ENCODE data around the gene GNG10.

The GNG10 gene

DNA sequence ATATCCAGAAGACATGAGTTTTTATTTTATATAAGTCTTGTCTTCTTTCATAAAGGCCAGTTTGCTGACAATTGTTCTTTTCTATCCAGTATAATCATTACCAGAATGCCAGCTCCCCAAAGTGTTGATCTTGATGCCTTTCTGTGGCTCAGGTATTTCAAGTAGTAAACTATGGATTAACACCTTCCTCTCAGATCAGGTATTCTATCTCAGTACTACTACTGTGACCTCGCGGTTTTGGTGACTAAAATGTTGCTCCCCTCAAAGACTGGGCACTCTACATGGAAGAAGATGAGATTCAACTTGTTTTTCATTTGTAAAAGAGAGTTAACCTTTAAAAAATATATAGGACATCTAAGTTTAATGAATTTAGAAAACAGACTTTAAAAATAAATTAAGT, 58.1 kb downstream of the GNG10 start:
- Histone ChIP-seq H3K36me3 (ENCODE audit: insufficient read depth, low read length) (no peaks in the 10 kb centered on the region), H3K9ac (ENCODE audit: insufficient read length) (no peak overlapping the region), H3K27ac (no peak overlapping the region), H3K4me3 (no peak overlapping the region), H3K9me3 (ENCODE audit: low read depth, low read length) (no peaks in the 10 kb centered on the region)
- DNase-seq (ENCODE audit: low read depth, low spot score) = no peak
- TF ChIP-seq EZH2 (IDR thresholded peaks at IDR 0.05) (no peak), POLR2AphosphoS5 (IDR thresholded peaks at IDR 0.05; ENCODE audit: borderline replicate concordance, low read depth, low read length) (no peak), FOXP2 (optimal IDR thresholded peaks at IDR 0.05; ENCODE audit: control extremely low read depth, extremely low read length, insufficient read depth) (no peak)
